Cardiac muscle cell (in vitro differentiated cells and primary cell): ENCODE data around the gene CASP10. TPM values are rescaled to one million over a fixed set of nuclear protein-coding genes. Genes with fewer than 3 reads are reported as not detected.

ENCODE experiments used
- DNase-seq, 2 donors: peaks; one replicate each; pipeline versions ENCODE4 v3.0.0 to v3.0.0-alpha.2; 2010 to 2017; ENCODE audit warnings: low read depth in 1 of 2, low spot score in 1 of 2
- H3K27ac ChIP-seq: fragments of 200-600 bp; sonication (generic); 2 replicates; pipeline ENCODE4 v1.5.1; 2016
- H3K27me3 ChIP-seq: fragments of 200-600 bp; sonication (generic); 2 replicates; pipeline ENCODE4 v1.6.0; 2016; ENCODE audit warnings: control low read depth
- H3K36me3 ChIP-seq: fragments of 200-600 bp; sonication (generic); 2 replicates; pipeline ENCODE4 v1.5.1; 2016; ENCODE audit warnings: control low read depth
- H3K4me1 ChIP-seq: fragments of 200-600 bp; sonication (generic); 2 replicates; pipeline ENCODE4 v1.8.1; 2017; ENCODE audit warnings: low read depth, mild to moderate bottlenecking, mixed run types
- H3K4me3 ChIP-seq: fragments of 200-600 bp; sonication (generic); 2 replicates; pipeline ENCODE4 v1.5.1; 2016; ENCODE audit warnings: mild to moderate bottlenecking
- H3K9me3 ChIP-seq: fragments of 200-600 bp; sonication (generic); 2 replicates; pipeline ENCODE4 v1.5.1; 2017; ENCODE audit warnings: low read depth, mild to moderate bottlenecking, control low read depth
- polyA plus RNA-seq: library from polyadenylated mRNA; unstranded; fragments of >200 nt; fragmentation: Nextera tagmentation; extraction: Ambion mirVana; gene quantifications from 2 replicates; pipeline ENCODE4 v1.2.1, GENCODE V29; 2016
- total RNA-seq: library from RNA; depleted of rRNA; stranded (reverse); fragments of >200 nt; gene quantifications from 2 replicates; pipeline ENCODE4 v1.2.3, GENCODE V29; 2016
- TF ChIP-seq, protein P1 (sequence below): IDR thresholded peaks from 2 replicates; pipeline ENCODE4 v1.5.1; 2012; ENCODE audit warnings: low read depth, mild to moderate bottlenecking, low read length

The CASP10 gene
- total and polyA plus RNA-seq, 2 experiments from 2014 or later, result 0.45 to 0.86 TPM

DNA sequence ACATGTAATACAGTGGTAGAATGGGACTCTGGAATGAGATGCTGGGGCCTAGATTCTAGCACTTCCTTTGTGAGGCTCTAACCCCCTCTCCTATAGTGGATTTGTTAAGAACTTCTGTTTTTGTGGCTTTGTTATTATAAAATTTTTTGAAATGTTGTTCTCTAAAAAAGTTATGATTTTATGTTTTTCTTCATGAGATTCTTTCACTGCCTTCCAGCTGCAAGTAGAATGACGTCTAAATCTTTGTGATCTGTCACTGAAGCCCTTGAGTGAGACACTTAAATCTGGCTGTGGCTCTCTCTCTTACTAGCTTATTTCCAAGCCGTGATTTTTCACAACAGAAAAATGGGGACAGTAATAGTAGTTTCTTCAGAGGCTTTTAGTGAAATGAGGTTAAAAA lies 79.0 kb downstream of the CASP10 start:
- Histone ChIP-seq H3K27me3 (no peaks in the 10 kb centered on the region), H3K9me3 (no peaks in the 10 kb centered on the region), H3K27ac (no peak overlapping the region), H3K4me1 (no peaks in the 10 kb centered on the region), H3K36me3 (no peaks in the 10 kb centered on the region), H3K4me3 (no peak overlapping the region)
- DNase-seq, result no peak
- TF ChIP-seq, protein P1, sequence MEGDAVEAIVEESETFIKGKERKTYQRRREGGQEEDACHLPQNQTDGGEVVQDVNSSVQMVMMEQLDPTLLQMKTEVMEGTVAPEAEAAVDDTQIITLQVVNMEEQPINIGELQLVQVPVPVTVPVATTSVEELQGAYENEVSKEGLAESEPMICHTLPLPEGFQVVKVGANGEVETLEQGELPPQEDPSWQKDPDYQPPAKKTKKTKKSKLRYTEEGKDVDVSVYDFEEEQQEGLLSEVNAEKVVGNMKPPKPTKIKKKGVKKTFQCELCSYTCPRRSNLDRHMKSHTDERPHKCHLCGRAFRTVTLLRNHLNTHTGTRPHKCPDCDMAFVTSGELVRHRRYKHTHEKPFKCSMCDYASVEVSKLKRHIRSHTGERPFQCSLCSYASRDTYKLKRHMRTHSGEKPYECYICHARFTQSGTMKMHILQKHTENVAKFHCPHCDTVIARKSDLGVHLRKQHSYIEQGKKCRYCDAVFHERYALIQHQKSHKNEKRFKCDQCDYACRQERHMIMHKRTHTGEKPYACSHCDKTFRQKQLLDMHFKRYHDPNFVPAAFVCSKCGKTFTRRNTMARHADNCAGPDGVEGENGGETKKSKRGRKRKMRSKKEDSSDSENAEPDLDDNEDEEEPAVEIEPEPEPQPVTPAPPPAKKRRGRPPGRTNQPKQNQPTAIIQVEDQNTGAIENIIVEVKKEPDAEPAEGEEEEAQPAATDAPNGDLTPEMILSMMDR, result no peak

DNA sequence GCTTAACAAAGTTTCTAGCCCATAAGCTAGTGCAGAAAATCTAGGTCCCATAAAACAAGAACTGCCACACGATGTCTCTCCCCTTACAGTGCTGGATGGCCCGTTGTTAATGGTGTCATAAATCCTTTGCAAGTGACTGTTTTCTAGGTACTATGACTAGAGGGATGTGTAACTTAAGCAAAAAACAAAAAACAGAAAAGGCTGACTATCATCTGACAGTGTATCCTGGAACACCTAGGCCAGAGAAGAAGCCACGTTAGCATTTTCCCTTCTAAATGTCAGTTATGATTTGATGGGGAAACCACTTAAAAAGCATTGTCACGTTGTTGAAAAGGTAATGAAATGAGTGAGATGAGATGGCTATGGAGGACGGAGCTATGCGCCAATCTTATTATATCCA lies 79.8 kb downstream of the CASP10 start:
- no peak for DNase-seq
- Histone ChIP-seq H3K36me3 (no peaks in the 10 kb centered on the region), H3K27ac (no peak overlapping the region), H3K27me3 (no peaks in the 10 kb centered on the region), H3K4me1 (no peaks in the 10 kb centered on the region), H3K4me3 (no peak overlapping the region), H3K9me3 (no peaks in the 10 kb centered on the region)
- TF ChIP-seq, protein P1, result no peak

DNA sequence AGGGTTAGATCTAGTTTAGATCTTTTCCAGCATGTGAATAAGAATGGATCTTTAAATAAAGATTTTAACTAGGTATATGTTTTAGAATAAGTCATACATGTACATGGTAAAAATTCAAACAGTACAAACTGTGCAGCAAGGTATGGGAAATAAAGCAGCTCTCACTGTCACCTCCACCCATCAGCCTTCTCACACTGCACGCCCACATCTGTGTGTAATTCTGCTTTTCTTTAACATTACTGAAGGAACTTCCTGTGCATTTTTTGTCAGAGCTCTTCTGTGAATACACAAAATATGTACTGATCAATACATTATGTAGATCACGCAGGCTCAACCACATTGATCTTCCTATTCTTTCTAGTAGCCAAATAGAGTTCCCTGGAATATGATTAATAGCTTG lies 80.8 kb downstream of the CASP10 start:
- DNase-seq, result no peak

GRCh38 chr2:201264472-201265173 lies 81.7 kb downstream of the CASP10 start:
- Histone ChIP-seq H3K9me3 (no peaks in the 10 kb centered on the region), H3K27ac (no peak overlapping the region), H3K4me3 (no peak overlapping the region), H3K4me1 (no peaks in the 10 kb centered on the region), H3K36me3 (no peaks in the 10 kb centered on the region), H3K27me3 (no peaks in the 10 kb centered on the region)
- DNase-seq, result no peak
- TF ChIP-seq, protein P1, result no peak

More for the DNA sequence above, 80.8 kb downstream of the CASP10 start:
- Histone ChIP-seq H3K4me1 (no peaks in the 10 kb centered on the region), H3K27me3 (no peaks in the 10 kb centered on the region), H3K9me3 (no peaks in the 10 kb centered on the region), H3K27ac (no peak overlapping the region), H3K4me3 (no peak overlapping the region), H3K36me3 (no peaks in the 10 kb centered on the region)
- TF ChIP-seq, protein P1, result no peak

DNA sequence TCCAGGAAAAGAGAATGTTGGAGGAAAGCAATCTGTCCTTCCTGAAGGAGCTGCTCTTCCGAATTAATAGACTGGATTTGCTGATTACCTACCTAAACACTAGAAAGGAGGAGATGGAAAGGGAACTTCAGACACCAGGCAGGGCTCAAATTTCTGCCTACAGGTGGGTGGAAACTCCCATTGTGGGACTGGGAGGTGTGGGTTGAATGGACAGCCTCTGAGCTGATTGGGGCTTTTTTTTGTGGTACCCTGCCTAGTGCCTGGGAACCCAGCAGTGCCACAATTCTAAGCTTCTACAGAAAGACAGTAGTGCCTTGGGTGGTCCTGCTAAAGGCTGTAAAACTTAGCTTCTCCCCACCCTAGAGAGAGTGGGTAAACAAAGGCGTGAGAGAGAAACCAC lies 83.7 kb downstream of the CASP10 start:
- Histone ChIP-seq H3K4me3 (no peak overlapping the region), H3K4me1 (no peaks in the 10 kb centered on the region)

More for the DNA sequence above, 83.7 kb downstream of the CASP10 start:
- Histone ChIP-seq H3K9me3 (no peaks in the 10 kb centered on the region), H3K27me3 (no peaks in the 10 kb centered on the region), H3K36me3 (no peaks in the 10 kb centered on the region), H3K27ac (no peak overlapping the region)
- DNase-seq, result no peak
- TF ChIP-seq, protein P1, result no peak
